ENCODE results near the gene NPHS1. TPM values are rescaled to one million over a fixed set of nuclear protein-coding genes. Genes with fewer than 3 reads are reported as not detected.

NPHS1 gene
- total RNA-seq, 4 donors from 2014 or later: not detected

- no peak for TF ChIP-seq POLR2A (IDR thresholded peaks at IDR 0.05; ENCODE audit: low read depth)
- TF ChIP-seq CTCF (IDR thresholded peaks at IDR 0.05): no peak
- TF ChIP-seq POLR2AphosphoS5 (IDR thresholded peaks at IDR 0.05): no peak
- no peak for TF ChIP-seq EP300 (IDR thresholded peaks at IDR 0.05)
- peaks cover 6 to 76% (median 47%) of the 10 kb centered on the region in 4 donors for H3K36me3 ChIP-seq
Observed at GRCh38 chr19:35780717-35781116, 71.6 kb downstream of the NPHS1 start.

GRCh38 chr19:35780058-35780457, 72.2 kb downstream of the NPHS1 start:
- Histone ChIP-seq H3K36me3 (peaks cover 6 to 70% (median 44%) of the 10 kb centered on the region in 4 donors), H3K27me3 (no peaks in the 10 kb centered on the region), H3K27ac (replicated peaks in 1 of 4) (no peak overlapping the region), H3K4me1 (peaks cover 8 to 20% (median 13%) of the 10 kb centered on the region in 4 donors), H3K4me3 (no peak overlapping the region), H3K9me3 (no peaks in the 10 kb centered on the region)
- no peak for DNase-seq (ENCODE audit: extremely low spot score)
- intact Hi-C loops (cut with DNase I): loop anchor here (10.0 kb wide), 1 partner anchor 75 kb away; the partner anchor contains the start of genes KIRREL2 and NPHS1
- TF ChIP-seq POLR2AphosphoS5 (IDR thresholded peaks at IDR 0.05): no peak
- no peak for TF ChIP-seq CTCF (IDR thresholded peaks at IDR 0.05)
- no peak for TF ChIP-seq POLR2A (IDR thresholded peaks at IDR 0.05; ENCODE audit: low read depth)
- TF ChIP-seq EP300 (IDR thresholded peaks at IDR 0.05): no peak
- 96% methylated on average over 5 of the region's 16 CpGs for WGBS

More at GRCh38 chr19:35780717-35781116, 71.6 kb downstream of the NPHS1 start:
- Histone ChIP-seq H3K4me1 (peaks cover 7 to 17% (median 11%) of the 10 kb centered on the region in 4 donors), H3K4me3 (no peak overlapping the region), H3K9me3 (no peaks in the 10 kb centered on the region), H3K27me3 (no peaks in the 10 kb centered on the region), H3K27ac (replicated peaks in 1 of 4) (no peak overlapping the region)
- intact Hi-C loops (cut with DNase I): loop anchor here (10.0 kb wide), 1 partner anchor 74 kb away; the partner anchor contains the start of genes KIRREL2 and NPHS1
- DNase-seq (ENCODE audit: extremely low spot score): no peak
- WGBS: 95% methylated on average over 19 of the region's 20 CpGs

DNA sequence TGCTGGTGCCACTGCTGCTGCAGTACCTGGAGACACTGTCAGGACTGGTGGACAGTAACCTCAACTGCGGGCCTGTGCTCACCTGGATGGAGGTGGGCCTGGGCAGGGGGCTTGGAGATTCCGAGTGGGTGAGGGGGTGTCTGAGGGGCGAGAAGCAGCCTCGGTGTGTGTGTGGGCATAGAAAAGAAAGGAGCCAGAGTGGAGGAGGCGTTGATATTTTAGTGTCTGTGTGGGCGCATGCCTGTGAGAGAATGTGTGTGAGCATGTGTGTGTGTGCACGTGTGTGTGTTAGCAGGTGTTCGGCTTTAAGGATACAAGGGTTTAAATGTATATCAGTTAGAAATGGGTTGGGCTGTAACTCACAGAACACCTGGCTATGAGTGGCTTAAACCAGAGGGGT, 73.3 kb downstream of the NPHS1 start:
- intact Hi-C loops (cut with DNase I): loop anchor here (10.0 kb wide), 1 partner anchor 106 kb away; no protein-coding TSS in a partner anchor
- WGBS: 88% methylated on average over 8 of the region's 8 CpGs

GRCh38 chr19:35777961-35778360, 74.3 kb downstream of the NPHS1 start:
- Histone ChIP-seq H3K4me1 (peaks cover 14 to 28% (median 20%) of the 10 kb centered on the region in 4 donors), H3K36me3 (peaks cover 6 to 50% (median 38%) of the 10 kb centered on the region in 4 donors), H3K27ac (replicated peaks in 1 of 4) (no peak overlapping the region), H3K27me3 (no peaks in the 10 kb centered on the region), H3K4me3 (no peak overlapping the region), H3K9me3 (no peaks in the 10 kb centered on the region)
- WGBS: 88% methylated on average over 7 of the region's 7 CpGs
- intact Hi-C loops (cut with DNase I): loop anchor here (10.0 kb wide), 1 partner anchor 107 kb away; no protein-coding TSS in a partner anchor
- TF ChIP-seq POLR2A (IDR thresholded peaks at IDR 0.05; ENCODE audit: low read depth) (no peak), CTCF (IDR thresholded peaks at IDR 0.05) (no peak), POLR2AphosphoS5 (IDR thresholded peaks at IDR 0.05) (no peak), EP300 (IDR thresholded peaks at IDR 0.05) (no peak)
- no peak for DNase-seq (ENCODE audit: extremely low spot score)

More for the DNA sequence above, 73.3 kb downstream of the NPHS1 start:
- Histone ChIP-seq H3K9me3 (no peaks in the 10 kb centered on the region), H3K36me3 (peaks cover 6 to 59% (median 39%) of the 10 kb centered on the region in 4 donors), H3K4me1 (peaks cover 14 to 28% (median 20%) of the 10 kb centered on the region in 4 donors), H3K27me3 (no peaks in the 10 kb centered on the region), H3K27ac (replicated peaks in 1 of 4) (no peak overlapping the region), H3K4me3 (no peak overlapping the region)
- no peak for DNase-seq (ENCODE audit: extremely low spot score)
- TF ChIP-seq POLR2A (IDR thresholded peaks at IDR 0.05; ENCODE audit: low read depth) (no peak), CTCF (IDR thresholded peaks at IDR 0.05) (no peak), POLR2AphosphoS5 (IDR thresholded peaks at IDR 0.05) (no peak), EP300 (IDR thresholded peaks at IDR 0.05) (no peak)
